Heart left ventricle (tissue), 13 donors: ENCODE measurements around the gene NFATC2IP.

Source experiments
- CTCF ChIP-seq, 12 donors: fragments of 200-600 bp; sonication (generic) in 4 of 12; IDR thresholded peaks; one replicate each; pipeline versions ENCODE4 v1.5.0 to v1.8.0; 2018 to 2022; ENCODE audit warnings: antibody characterized with exemption in 12 of 12, mild to moderate bottlenecking in 5 of 12
- POLR2A ChIP-seq, 2 donors: fragments of 450-650 bp; IDR thresholded peaks; one replicate each; pipeline ENCODE4 v1.6.1; 2017; ENCODE audit warnings: antibody characterized with exemption in 2 of 2, mild to moderate bottlenecking in 2 of 2, moderate library complexity in 2 of 2
- donor health status: ischemic (EF 13 %, LVEDD 7.1; RV severe dilation, severe dysfunction).
- donor health status: DM: no; HTN: yes; CAD: no.
- donor health status: DM: no; HTN: no; CAD: no.
- donor health status: ischemic (EF 25% LVEDD 6.9; RV normal size, moderate dysfunction).
- donor health status: ischemic (EF 25% LVEDD 5.7; RV mildly dilated, moderate dysfunction).
- donor health status: ischemic (EF 35%, LVEDD 5.7; RV mildly dilated, moderate dysfunction).
- donor health status: nonischemic (EF 11% LVEDD 7.7; RV severe dilation, severe dysfunction).
- donor health status: DM: yes; HTN: yes; CAD: no.
- donor health status: PGD.
- donor health status: ischemic (EF 29% LVEDD 5.4; RV normal size, mild dysfunction).
- donor health status: nonischemic (EF 23%, LVEDD 6.1; RV moderate dilation, normal function).

GRCh38 chr16:28924399-28924761, 26.4 kb upstream of the NFATC2IP start:
- TF ChIP-seq CTCF (IDR thresholded peaks at IDR 0.05), result no peak
- no peak for TF ChIP-seq POLR2A (IDR thresholded peaks at IDR 0.05)
